Caco-2 (cell line): Measurements from ENCODE around the gene NUP37. TPM values are rescaled to one million over a fixed set of nuclear protein-coding genes. Genes with fewer than 3 reads are reported as not detected.

Experiments used
- BruUV-seq: library from RNA; stranded (reverse); fragments of 400-500 nt; replicated peaks from 2 replicates; lab custom pipeline; 2021; lab: Mats Ljungman, UMichigan
- CTCF ChIA-PET: fragments of 300-600 bp; sonication (Branson Sonifier 250); formaldehyde crosslinking; loops from one replicate; lab custom pipeline; 2022; ENCODE audit warnings: antibody characterized with exemption; lab: Charles Lee
- POLR2A ChIA-PET: fragments of 300-600 bp; sonication (Branson Sonifier 250); formaldehyde crosslinking; loops from one replicate; lab custom pipeline; 2022; ENCODE audit warnings: antibody characterized with exemption; lab: Charles Lee
- DNase-seq, 2 experiments: peaks; one replicate each; pipeline versions ENCODE4 v3.0.0 to v3.0.0-alpha.2; 2020 to 2022
- H3K27me3 ChIP-seq: replicated peaks from 2 replicates; pipeline ENCODE4 v1.6.0; 2011; ENCODE audit warnings: low read length; ENCODE audit not compliant: control insufficient read depth, insufficient read depth
- H3K36me3 ChIP-seq: 2 replicates; pipeline ENCODE4 v1.5.1; 2011; ENCODE audit warnings: low read length; ENCODE audit not compliant: control insufficient read depth, insufficient read depth
- H3K4me1 ChIP-seq: fragments of 250-450 bp; sonication (Bioruptor Pico); 2 replicates; pipeline ENCODE4 v1.5.1; 2020; ENCODE audit warnings: mild to moderate bottlenecking
- H3K4me3 ChIP-seq: 2 replicates; pipeline ENCODE4 v1.5.1; 2011; ENCODE audit warnings: low read depth, mild to moderate bottlenecking, control low read depth, low read length
- H3K9me3 ChIP-seq: fragments of 250-450 bp; sonication (Bioruptor Pico); 2 replicates; pipeline ENCODE4 v1.5.1; 2020; ENCODE audit warnings: mild to moderate bottlenecking, moderate library complexity
- H3K27ac Mint-ChIP-seq: one replicate; pipeline ENCODE4 v1.8.0; 2022; ENCODE audit warnings: mixed read lengths; ENCODE audit not compliant: unreplicated experiment
- H3K27me3 Mint-ChIP-seq: one replicate; pipeline ENCODE4 v1.8.0; 2022; ENCODE audit warnings: mixed read lengths; ENCODE audit not compliant: insufficient read depth, unreplicated experiment
- H3K36me3 Mint-ChIP-seq: one replicate; pipeline ENCODE4 v1.8.0; 2022; ENCODE audit warnings: mild to moderate bottlenecking, mixed read lengths; ENCODE audit not compliant: insufficient read depth, unreplicated experiment
- H3K4me1 Mint-ChIP-seq: one replicate; pipeline ENCODE4 v1.8.0; 2022; ENCODE audit warnings: low read depth, mixed read lengths; ENCODE audit not compliant: unreplicated experiment
- H3K4me3 Mint-ChIP-seq: one replicate; pipeline ENCODE4 v1.8.0; 2022; ENCODE audit warnings: mild to moderate bottlenecking, moderate library complexity, mixed read lengths; ENCODE audit not compliant: unreplicated experiment
- H3K9me3 Mint-ChIP-seq: one replicate; pipeline ENCODE4 v1.8.0; 2022; ENCODE audit warnings: mixed read lengths; ENCODE audit not compliant: unreplicated experiment
- intact Hi-C: fragments of 100-400 bp; cut with micrococcal nuclease; formaldehyde crosslinking; loops from one replicate; pipeline ENCODE4 v1.10.0; 2022; ENCODE audit not compliant: unreplicated experiment
- total RNA-seq: library from RNA; stranded (reverse); gene quantifications from 2 replicates; pipeline ENCODE4 v1.2.3, GENCODE V29; 2022
- TF ChIP-seq, protein P1 (sequence below), 2 experiments: fragments of 200-600 bp in 1 of 2; IDR thresholded peaks; 1 replicate in 1 of 2; 2 replicates in 1 of 2; pipeline versions ENCODE4 v1.5.1 to v1.8.0; 2011 to 2022; ENCODE audit warnings: antibody characterized with exemption in 1 of 2, control low read depth in 1 of 2, inconsistent platforms in 1 of 2, low read depth in 1 of 2, low read length in 1 of 2, mild to moderate bottlenecking in 1 of 2, moderate library complexity in 1 of 2; ENCODE audit not compliant: insufficient read depth in 1 of 2, severe bottlenecking in 1 of 2, unreplicated experiment in 1 of 2

The NUP37 gene
- total RNA-seq, 1 experiment from 2014 or later = 87.4 TPM

GRCh38 chr12:102024765-102025164, 95.1 kb downstream of the NUP37 start:
- CTCF ChIA-PET = no interaction called here
- no peaks in the 10 kb centered on the region for H3K9me3 Mint-ChIP-seq
- Histone ChIP-seq H3K36me3 (no peaks in the 10 kb centered on the region), H3K4me3 (no peak overlapping the region), H3K9me3 (no peaks in the 10 kb centered on the region), H3K27me3 (no peaks in the 10 kb centered on the region), H3K4me1 (peaks cover 7% of the 10 kb centered on the region; the same call in 1 of the 2 replicates)
- H3K4me3 Mint-ChIP-seq = no peak overlapping the region
- TF ChIP-seq, protein P1, sequence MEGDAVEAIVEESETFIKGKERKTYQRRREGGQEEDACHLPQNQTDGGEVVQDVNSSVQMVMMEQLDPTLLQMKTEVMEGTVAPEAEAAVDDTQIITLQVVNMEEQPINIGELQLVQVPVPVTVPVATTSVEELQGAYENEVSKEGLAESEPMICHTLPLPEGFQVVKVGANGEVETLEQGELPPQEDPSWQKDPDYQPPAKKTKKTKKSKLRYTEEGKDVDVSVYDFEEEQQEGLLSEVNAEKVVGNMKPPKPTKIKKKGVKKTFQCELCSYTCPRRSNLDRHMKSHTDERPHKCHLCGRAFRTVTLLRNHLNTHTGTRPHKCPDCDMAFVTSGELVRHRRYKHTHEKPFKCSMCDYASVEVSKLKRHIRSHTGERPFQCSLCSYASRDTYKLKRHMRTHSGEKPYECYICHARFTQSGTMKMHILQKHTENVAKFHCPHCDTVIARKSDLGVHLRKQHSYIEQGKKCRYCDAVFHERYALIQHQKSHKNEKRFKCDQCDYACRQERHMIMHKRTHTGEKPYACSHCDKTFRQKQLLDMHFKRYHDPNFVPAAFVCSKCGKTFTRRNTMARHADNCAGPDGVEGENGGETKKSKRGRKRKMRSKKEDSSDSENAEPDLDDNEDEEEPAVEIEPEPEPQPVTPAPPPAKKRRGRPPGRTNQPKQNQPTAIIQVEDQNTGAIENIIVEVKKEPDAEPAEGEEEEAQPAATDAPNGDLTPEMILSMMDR (IDR thresholded peaks at IDR 0.05; ENCODE audit: insufficient read depth in 1 of 2, low read depth in 1 of 2, low read length in 1 of 2, severe bottlenecking in 1 of 2, unreplicated experiment in 1 of 2) = no peak
- H3K36me3 Mint-ChIP-seq = peaks cover 10% of the 10 kb centered on the region
- no TSS peak for BruUV-seq
- H3K4me1 Mint-ChIP-seq = no peaks in the 10 kb centered on the region
- H3K27me3 Mint-ChIP-seq = no peaks in the 10 kb centered on the region
- DNase-seq = no peak
- H3K27ac Mint-ChIP-seq = no peak overlapping the region
- POLR2A ChIA-PET = interaction anchor here (0.6 kb wide), 1 partner anchor 1215 kb away, joined by 4 read pairs; no protein-coding TSS in a partner anchor
- intact Hi-C loops = no loop called here

DNA sequence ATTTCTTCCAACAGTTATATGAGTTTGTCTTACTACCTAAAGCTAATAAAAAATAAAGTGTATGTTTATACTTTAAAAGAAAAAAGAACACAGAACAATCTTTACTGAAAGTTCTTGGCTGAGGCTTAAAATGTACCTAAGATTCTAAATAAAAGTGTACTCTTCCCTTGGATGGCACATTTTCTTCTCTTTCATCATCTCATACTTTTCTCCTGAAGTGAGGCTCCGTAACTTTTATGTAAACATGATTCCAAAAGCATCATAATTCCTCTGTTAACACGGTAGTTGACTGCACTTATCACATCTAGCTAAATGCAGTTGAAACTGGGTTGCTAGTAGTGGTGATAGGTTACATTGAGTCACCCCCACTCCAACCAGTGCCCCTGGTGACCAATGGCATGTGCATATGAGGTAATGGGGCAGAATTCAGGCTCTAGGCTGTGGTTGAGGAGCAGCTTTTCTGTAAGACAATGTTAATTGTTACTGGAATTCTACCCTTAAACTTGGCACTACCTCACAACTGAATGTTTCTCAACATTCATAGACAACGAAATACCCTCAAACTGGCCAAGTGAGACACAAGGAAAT, 96.5 kb downstream of the NUP37 start:
- peaks cover 10% of the 10 kb centered on the region for H3K36me3 Mint-ChIP-seq
- no peak for DNase-seq
- ChIA-PET POLR2A (interaction anchor here (0.5 kb wide), 1 partner anchor 876 kb away, joined by 3 read pairs; no protein-coding TSS in a partner anchor), CTCF (no interaction called here)
- H3K27ac Mint-ChIP-seq = no peak overlapping the region
- H3K36me3 ChIP-seq = no peaks in the 10 kb centered on the region
- H3K4me1 Mint-ChIP-seq = no peaks in the 10 kb centered on the region
- no peaks in the 10 kb centered on the region for H3K27me3 Mint-ChIP-seq
- TF ChIP-seq, protein P1 (IDR thresholded peaks at IDR 0.05; ENCODE audit: insufficient read depth in 1 of 2, low read depth in 1 of 2, low read length in 1 of 2, severe bottlenecking in 1 of 2, unreplicated experiment in 1 of 2) = no peak
- H3K27me3 ChIP-seq = no peaks in the 10 kb centered on the region
- no TSS peak for BruUV-seq
- H3K4me1 ChIP-seq = peaks cover 7% of the 10 kb centered on the region; the same call in 1 of the 2 replicates
- intact Hi-C loops = no loop called here
- no peak overlapping the region for H3K4me3 ChIP-seq
- H3K4me3 Mint-ChIP-seq = no peak overlapping the region
- H3K9me3 ChIP-seq = no peaks in the 10 kb centered on the region
- H3K9me3 Mint-ChIP-seq = no peaks in the 10 kb centered on the region

Other genes starting within 250 kb of the NUP37 start
- 44.5 and 46.4 TPM in 2 replicates for gene DRAM1, start 242.5 kb downstream of the NUP37 start, total RNA-seq
- 40.4 and 43.2 TPM in 2 replicates for gene WASHC3, start 58.1 kb downstream of the NUP37 start, total RNA-seq
- 28.2 and 30.4 TPM in 2 replicates for gene PARPBP, start 69 bp upstream of the NUP37 start, total RNA-seq
- not detected in 2 replicates for gene PMCH, start 77.7 kb upstream of the NUP37 start, total RNA-seq